HTR-8/SVneo (cell line): ENCODE measurements around the gene SLC36A2.
"Not testable (repeated sequence)": the region's sequence is repeated elsewhere in the genome, so short reads cannot be mapped to it uniquely, and the experiment has no call there.

ENCODE experiments used
- DNase-seq: peaks from one replicate; pipeline ENCODE4 v3.0.0; 2011; ENCODE audit warnings: low spot score, mixed read lengths; ENCODE audit not compliant: insufficient read length
- FAIRE-seq: peaks from 2 replicates; lab custom pipeline; 2011; peaks lifted over from hg19 to GRCh38; lab: Jason Lieb, UNC

SLC36A2 gene

GRCh38 chr5:151347369-151347768 is at the start of gene SLC36A2:
TSS of gene SLC36A2 (minus strand) at chr5:151347559. CDS start at chr5:151347460, 99 bp downstream.
- FAIRE-seq (no peak), DNase-seq (no peak)

- DNase-seq (no peak), FAIRE-seq (no peak)
These were observed 41.6 kb upstream of the SLC36A2 start for GRCh38 chr5:151388960-151389359.

GRCh38 chr5:151384106-151384505 is 36.7 kb upstream of the SLC36A2 start:
- FAIRE-seq = no peak

GRCh38 chr5:151383011-151383410 is 35.7 kb upstream of the SLC36A2 start:
- FAIRE-seq (no peak), DNase-seq (no peak)

More at GRCh38 chr5:151384106-151384505, 36.7 kb upstream of the SLC36A2 start:
- no peak for DNase-seq

- FAIRE-seq = no peak
- DNase-seq = no peak
These were observed 35.2 kb upstream of the SLC36A2 start for GRCh38 chr5:151382576-151382975.

- FAIRE-seq (no peak), DNase-seq (no peak)
These were observed 34.5 kb upstream of the SLC36A2 start for GRCh38 chr5:151381899-151382298.

GRCh38 chr5:151378616-151379015 is 31.3 kb upstream of the SLC36A2 start:
- FAIRE-seq = no peak
- no peak for DNase-seq

- FAIRE-seq (no peak), DNase-seq (no peak)
These were observed 27.2 kb upstream of the SLC36A2 start for GRCh38 chr5:151374539-151374938.

GRCh38 chr5:151367038-151367437 is 19.7 kb upstream of the SLC36A2 start:
- FAIRE-seq = not testable (repeated sequence)

GRCh38 chr5:151363673-151364072 is 16.3 kb upstream of the SLC36A2 start:
- FAIRE-seq = no peak
- DNase-seq = no peak

More at GRCh38 chr5:151367038-151367437, 19.7 kb upstream of the SLC36A2 start:
- not testable (repeated sequence) for DNase-seq

- DNase-seq (no peak), FAIRE-seq (no peak)
These were observed 15.6 kb upstream of the SLC36A2 start for GRCh38 chr5:151362970-151363369.

- no peak for FAIRE-seq
- DNase-seq = no peak
These were observed 12.0 kb upstream of the SLC36A2 start for GRCh38 chr5:151359391-151359790.

- DNase-seq = no peak
- FAIRE-seq = no peak
These were observed 10.4 kb upstream of the SLC36A2 start for GRCh38 chr5:151357792-151358191.

- FAIRE-seq (no peak), DNase-seq (no peak)
These were observed 9.7 kb upstream of the SLC36A2 start for GRCh38 chr5:151357097-151357496.

GRCh38 chr5:151351671-151352070 is 4.3 kb upstream of the SLC36A2 start:
- DNase-seq (no peak), FAIRE-seq (no peak)

GRCh38 chr5:151348789-151349188 is 1.4 kb upstream of the SLC36A2 start:
- DNase-seq (no peak), FAIRE-seq (no peak)

- no peak for FAIRE-seq
These were observed 1.4 kb downstream of the SLC36A2 start for GRCh38 chr5:151345808-151346478.

GRCh38 chr5:151345187-151345807 is 2.1 kb downstream of the SLC36A2 start:
- FAIRE-seq = no peak
- no peak for DNase-seq

More at GRCh38 chr5:151345808-151346478, 1.4 kb downstream of the SLC36A2 start:
- DNase-seq = no peak

- DNase-seq (no peak), FAIRE-seq (no peak)
These were observed 3.3 kb downstream of the SLC36A2 start for GRCh38 chr5:151344088-151344487.

- FAIRE-seq = no peak
- DNase-seq = no peak
These were observed 7.4 kb downstream of the SLC36A2 start for GRCh38 chr5:151340004-151340403.

GRCh38 chr5:151338734-151339133 is 8.6 kb downstream of the SLC36A2 start:
- FAIRE-seq (no peak), DNase-seq (no peak)

- DNase-seq (no peak), FAIRE-seq (no peak)
These were observed 14.5 kb downstream of the SLC36A2 start for GRCh38 chr5:151332857-151333256.
